NCI-H2227 treated with DMSO at 0.1 percent for 48 hours (cell line): Measurements from ENCODE around the gene C19orf25.
"Not testable (repeated sequence)": the region's sequence is repeated elsewhere in the genome, so short reads cannot be mapped to it uniquely, and the experiment has no call there.

Experiments used
- DNase-seq: peaks from one replicate; lab custom pipeline; 2025; lab: John Stamatoyannopoulos, UW

Gene C19orf25

GRCh38 chr19:1481893-1482360, 2.9 kb upstream of the C19orf25 start:
- DNase-seq = no peak

GRCh38 chr19:1481224-1481892, 2.3 kb upstream of the C19orf25 start:
- no peak for DNase-seq

DNA sequence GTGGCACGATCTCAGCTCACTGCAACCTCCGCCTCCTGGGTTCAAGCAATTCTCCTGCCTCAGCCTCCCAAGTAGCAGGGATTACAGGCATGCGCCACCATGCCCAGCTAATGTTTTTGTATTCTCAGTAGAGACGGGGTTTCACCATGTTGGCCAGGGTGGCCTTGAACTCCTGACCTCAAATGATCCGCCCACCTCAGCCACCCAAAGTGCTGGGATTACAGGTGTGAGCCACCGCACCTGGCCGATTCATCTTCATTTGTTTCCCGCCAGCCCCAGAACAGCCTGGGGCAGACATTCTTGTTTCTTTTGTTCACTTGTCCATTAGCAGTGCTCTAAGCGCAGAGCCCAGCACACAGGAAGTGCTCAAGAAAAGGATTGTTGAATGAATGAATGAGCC, 2.0 kb downstream of the C19orf25 start:
- DNase-seq = not testable (repeated sequence)

- no peak for DNase-seq
Observed at GRCh38 chr19:1475751-1476437, 3.1 kb downstream of the C19orf25 start.

- no peak for DNase-seq
Observed at GRCh38 chr19:1474765-1475351, 4.2 kb downstream of the C19orf25 start.

GRCh38 chr19:1474011-1474764, 4.8 kb downstream of the C19orf25 start:
- DNase-seq = no peak

DNA sequence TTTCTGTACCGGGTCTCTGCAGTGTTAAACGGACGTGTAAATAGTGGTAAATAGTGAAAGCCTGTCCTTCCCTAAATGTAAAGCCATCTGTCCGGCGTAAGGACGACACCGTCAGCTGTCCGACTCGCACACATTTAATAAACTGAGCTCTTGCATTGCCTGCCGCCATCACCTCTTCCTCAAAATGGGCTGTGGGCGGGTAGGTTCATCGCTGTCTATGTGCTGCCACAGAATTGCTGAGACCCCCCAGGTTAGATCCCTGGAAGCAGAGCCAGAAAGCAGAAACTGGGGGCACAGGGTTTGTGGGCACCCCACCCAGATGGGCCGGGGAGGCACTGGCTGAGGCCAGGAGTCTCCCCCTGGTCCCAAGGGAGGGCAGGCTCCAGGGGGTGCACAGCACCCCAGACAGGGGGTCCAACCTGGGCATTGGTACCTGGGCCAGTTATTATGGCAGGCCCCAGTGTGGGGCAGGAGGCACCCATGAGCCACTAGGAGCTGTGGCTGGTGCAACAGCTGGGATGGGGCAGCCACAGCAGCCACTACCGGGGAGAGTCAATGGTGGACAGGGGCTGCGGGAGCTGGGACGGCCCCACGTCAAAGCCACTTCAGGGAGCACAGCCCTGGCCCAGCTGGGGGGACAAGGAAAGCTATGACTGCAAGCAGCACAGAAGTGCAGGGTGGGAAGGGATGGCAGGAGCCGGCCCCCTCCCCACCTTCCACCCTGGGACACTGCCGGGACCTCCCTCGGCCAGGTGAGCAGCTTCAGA, 5.7 kb downstream of the C19orf25 start:
- no peak for DNase-seq

- DNase-seq = no peak
Observed at GRCh38 chr19:1472231-1473084, 6.6 kb downstream of the C19orf25 start.

- DNase-seq = no peak
Observed at GRCh38 chr19:1471515-1472160, 7.4 kb downstream of the C19orf25 start.

DNA sequence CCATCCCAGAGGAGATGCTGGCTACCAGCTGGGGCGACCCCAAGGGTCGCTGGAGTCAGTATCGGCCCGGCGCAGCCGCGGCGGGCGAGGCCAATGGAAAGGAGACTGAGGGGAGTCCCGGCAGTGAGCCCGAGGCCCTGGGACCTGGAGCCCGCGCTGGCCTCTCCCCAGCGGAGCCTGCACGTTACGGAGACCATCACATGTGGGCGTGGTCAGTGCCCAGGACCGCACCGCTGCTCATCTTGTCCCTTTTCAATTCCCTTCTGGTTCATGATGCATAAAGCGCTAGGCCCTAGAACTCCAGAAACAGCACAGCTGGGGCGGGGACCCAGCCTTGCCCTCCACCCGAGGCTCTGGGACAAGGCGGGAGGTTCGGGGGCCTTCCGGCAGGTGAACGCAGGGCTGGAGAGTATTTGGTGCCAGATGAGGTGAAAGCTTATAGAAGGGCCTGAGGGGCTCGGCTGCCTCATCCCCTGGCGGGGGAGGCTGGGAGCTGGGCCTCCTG, 8.0 kb downstream of the C19orf25 start:
- DNase-seq = peak; percentile 60

GRCh38 chr19:1470305-1471009, 8.6 kb downstream of the C19orf25 start:
- DNase-seq = peak; percentile 81

GRCh38 chr19:1470055-1470304, 9.0 kb downstream of the C19orf25 start:
- DNase-seq = no peak

GRCh38 chr19:1469255-1470054, 9.6 kb downstream of the C19orf25 start:
- no peak for DNase-seq

GRCh38 chr19:1468821-1469254, 10.2 kb downstream of the C19orf25 start:
- DNase-seq = no peak

GRCh38 chr19:1468274-1468820, 10.7 kb downstream of the C19orf25 start:
- DNase-seq = no peak

DNA sequence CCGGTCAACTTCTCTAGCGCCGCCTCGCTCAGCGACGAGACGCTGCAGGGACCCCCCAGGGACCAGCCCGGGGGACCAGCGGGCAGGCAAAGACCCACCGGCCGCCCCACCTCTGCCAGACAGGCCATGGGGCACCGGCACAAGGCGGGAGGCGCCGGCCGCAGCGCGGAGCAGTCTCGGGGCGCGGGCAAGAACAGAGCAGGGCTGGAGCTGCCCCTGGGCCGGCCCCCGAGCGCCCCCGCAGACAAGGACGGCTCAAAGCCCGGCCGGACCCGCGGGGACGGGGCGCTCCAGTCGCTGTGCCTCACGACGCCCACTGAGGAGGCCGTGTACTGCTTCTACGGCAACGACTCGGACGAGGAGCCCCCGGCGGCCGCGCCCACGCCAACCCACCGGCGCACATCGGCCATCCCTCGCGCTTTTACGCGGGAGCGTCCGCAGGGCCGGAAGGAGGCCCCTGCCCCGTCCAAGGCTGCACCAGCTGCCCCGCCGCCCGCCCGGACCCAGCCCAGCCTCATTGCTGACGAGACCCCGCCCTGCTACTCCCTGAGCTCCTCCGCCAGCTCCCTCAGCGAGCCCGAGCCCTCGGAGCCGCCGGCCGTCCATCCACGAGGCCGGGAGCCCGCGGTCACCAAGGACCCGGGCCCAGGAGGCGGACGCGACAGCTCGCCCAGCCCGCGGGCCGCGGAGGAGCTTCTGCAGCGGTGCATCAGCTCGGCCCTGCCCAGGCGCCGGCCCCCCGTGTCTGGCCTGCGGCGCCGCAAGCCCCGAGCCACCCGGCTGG, 11.3 kb downstream of the C19orf25 start:
- DNase-seq = no peak

- DNase-seq = no peak
Observed at GRCh38 chr19:1467215-1467489, 11.9 kb downstream of the C19orf25 start.
